ENCODE measurements around the gene ZNF429. TPM values are rescaled to one million over a fixed set of nuclear protein-coding genes. Genes with fewer than 3 reads are reported as not detected.
"Not testable (repeated sequence)": the region's sequence is repeated elsewhere in the genome, so short reads cannot be mapped to it uniquely, and the experiment has no call there.

Gene ZNF429
- total and polyA plus RNA-seq, 5 experiments from 2014 or later: 23.0 to 37.8 (median 30.9) TPM

DNA sequence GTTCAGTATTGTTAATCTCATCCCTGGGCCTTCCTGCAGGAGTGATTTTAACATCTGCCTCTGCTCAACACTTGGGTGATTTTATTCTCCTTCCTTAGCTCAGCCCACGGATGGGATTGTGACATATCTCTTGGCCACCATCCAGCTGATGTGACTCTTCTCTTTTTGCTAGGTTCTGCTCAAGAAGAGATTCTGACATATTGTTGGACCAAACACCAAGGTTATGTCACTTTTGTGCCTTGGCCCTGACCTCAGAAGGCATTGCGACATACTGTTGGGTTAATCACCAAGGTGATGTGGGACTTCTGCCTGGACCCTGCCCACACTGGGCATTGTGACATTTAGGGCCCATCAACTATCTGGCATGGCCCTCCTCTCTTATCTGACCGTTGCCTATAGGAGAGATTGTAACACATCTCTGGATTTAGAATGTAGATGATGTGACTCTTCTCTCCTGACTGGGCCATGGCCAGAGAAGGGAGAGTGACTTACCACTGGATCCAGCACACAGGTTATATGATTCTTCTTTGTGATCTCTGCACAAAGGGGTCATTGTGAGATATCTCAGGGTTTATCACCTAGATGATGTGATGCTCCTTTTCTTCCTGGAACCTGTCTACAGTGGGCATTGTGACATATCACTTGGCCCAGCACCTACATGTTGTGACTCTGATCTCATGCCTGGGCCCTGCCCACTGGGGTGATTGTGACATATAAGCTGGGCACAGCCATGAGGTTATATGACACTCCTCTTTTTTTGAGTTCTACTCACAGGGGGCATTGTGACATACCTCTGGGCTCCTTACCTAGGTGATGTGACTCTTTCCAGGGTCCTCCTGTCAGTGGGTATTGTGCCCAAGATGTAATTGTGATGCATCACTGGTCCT, 88.8 kb downstream of the ZNF429 start:
- DNase-seq: no peak
- Mint-ChIP-seq H3K4me1 (peaks cover 0 to 16% (median 3%) of the 10 kb centered on the region in 4 donors), H3K27me3 (no peaks in the 10 kb centered on the region), H3K4me3 (no peak overlapping the region), H3K9me3 (peaks cover 0 to 22% (median 0%) of the 10 kb centered on the region in 9 donors), H3K27ac (peak overlapping the region in 3 of 10 donors; percentile 23 to 58 (median 47)), H3K36me3 (peaks cover 0 to 6% (median 3%) of the 10 kb centered on the region in 3 donors)
- no peak for ATAC-seq
- POLR2A ChIA-PET: no interaction called here

DNA sequence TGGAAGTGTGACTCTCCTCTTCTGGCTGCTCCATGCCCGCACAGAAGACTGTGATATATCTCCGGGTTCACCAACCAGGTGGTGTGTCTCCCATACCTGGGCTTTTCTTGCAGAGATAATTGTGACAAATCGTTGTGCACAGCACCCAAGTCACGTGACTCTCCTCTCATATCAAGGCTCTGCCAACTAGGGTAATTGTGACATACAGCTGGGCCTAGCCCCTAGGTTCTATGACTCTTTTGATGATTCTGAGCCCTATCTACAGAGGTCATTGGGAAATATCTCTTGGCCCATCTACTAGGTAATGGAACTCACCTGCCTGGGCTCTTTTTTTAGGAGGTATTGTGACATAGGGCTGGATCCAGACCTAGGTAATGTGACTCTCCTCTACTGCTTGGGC, 89.8 kb downstream of the ZNF429 start:
- Mint-ChIP-seq H3K36me3 (peaks cover 0 to 8% (median 4%) of the 10 kb centered on the region in 3 donors), H3K4me3 (no peak overlapping the region), H3K27me3 (no peaks in the 10 kb centered on the region), H3K4me1 (peaks cover 0 to 10% (median 2%) of the 10 kb centered on the region in 4 donors), H3K27ac (no peak overlapping the region), H3K9me3 (peaks cover 0 to 14% (median 0%) of the 10 kb centered on the region in 9 donors)
- ATAC-seq (no peak), DNase-seq (no peak)
- POLR2A ChIA-PET: no interaction called here

GRCh38 chr19:21602082-21602658, 96.8 kb downstream of the ZNF429 start:
- peaks cover 0 to 8% (median 2%) of the 10 kb centered on the region in 3 donors for H3K36me3 Mint-ChIP-seq
- no peak for DNase-seq
- peak overlapping the region in 2 of 10 donors; percentile 32 to 36 for H3K4me3 Mint-ChIP-seq
- no peak for ATAC-seq
- H3K27ac Mint-ChIP-seq: peak overlapping the region in 1 of 10 donors; percentile 97
- H3K4me1 Mint-ChIP-seq: peaks cover 19 to 32% (median 25%) of the 10 kb centered on the region in 4 donors
- POLR2A ChIA-PET: no interaction called here
- H3K9me3 Mint-ChIP-seq: peaks cover 0 to 5% (median 0%) of the 10 kb centered on the region in 9 donors
- H3K27me3 Mint-ChIP-seq: no peaks in the 10 kb centered on the region

DNA sequence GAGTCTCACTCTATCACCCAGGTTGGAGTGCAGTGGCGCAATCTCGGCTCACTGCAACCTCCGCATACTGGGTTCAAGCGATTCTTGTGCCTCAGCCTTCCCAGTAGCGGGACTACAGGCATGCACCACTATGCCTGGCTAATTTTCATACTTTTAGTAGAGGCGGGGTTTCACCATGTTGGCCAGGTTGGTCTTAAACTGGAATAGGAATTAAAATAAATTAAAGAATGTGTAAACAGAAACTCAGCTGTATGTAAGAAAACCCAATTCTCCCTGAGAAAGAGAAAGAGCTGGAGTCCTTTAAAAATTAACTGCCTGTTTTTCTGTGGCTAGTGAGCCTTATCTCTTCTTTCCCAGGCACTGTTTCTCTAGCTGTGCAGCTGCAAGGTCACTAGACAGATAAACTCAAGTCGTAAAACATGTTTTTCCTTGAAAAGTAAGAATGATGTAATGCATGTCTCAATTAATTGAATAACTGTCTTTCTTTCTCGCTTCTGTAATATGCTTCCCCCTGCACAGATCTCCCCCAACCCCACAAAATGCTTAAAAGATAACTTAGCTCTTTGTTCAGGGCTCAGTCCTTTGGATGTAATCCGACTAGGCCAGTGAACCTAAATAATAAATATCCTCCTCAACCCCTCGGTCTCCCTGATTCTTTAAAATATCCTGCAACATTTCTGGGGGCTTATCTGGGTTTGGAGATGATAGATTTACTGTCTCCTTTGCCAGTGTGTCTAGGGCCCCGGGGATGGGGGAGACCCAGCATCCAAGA, 97.4 kb downstream of the ZNF429 start:
- POLR2A ChIA-PET: interaction anchor here (0.7 to 1.0 kb wide), 2 partner anchors 33 to 201 kb away, joined by 3 to 5 read pairs; no protein-coding TSS in a partner anchor
- ATAC-seq, H3K27me3 Mint-ChIP-seq, H3K9me3 Mint-ChIP-seq, H3K36me3 Mint-ChIP-seq, DNase-seq: not testable (repeated sequence)
- Mint-ChIP-seq H3K27ac (peak overlapping the region in 7 of 10 donors; percentile 94 to 97 (median 96)), H3K4me3 (peak overlapping the region in 5 of 10 donors; percentile 32 to 93 (median 88)), H3K4me1 (peaks cover 19 to 32% (median 25%) of the 10 kb centered on the region in 4 donors)

DNA sequence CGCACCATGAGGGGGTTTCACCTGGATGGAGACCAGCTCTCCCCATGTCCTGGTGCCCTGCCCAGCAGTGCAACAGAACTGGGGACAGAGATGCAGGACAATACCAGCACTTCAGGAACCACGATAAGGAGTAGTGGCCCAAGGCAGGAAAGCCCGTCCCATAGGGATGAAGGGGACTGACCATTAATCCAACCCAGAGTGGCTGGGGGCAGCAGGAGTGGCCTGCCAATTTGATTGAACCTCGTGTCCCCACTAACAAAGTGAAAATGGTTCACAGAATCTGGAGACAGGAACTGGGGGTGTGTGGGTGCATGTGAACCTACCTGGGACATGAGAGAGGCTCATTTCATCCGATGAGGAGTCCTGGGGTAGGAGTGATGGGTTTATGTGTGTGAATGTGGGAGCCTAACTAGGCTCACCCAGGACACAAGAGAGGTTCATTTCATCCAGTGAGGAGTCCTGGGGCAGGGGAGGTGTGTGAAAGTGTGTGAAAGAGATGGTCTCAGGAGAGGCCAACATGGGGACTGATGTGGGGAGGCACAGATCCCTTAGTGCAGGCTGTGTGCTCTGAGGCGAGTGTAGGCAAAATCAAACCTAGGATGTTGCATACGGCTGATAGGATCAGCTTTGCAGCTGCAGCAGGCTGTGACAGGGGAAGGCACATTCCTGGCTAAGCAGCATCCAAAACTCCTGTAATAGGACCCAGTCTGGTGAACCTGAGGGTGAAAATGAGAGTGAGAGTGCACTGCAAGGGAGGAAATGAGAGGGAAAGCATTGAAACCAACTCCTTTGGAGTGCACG, 98.2 kb downstream of the ZNF429 start:
- H3K9me3 Mint-ChIP-seq: peaks cover 0 to 5% (median 0%) of the 10 kb centered on the region in 9 donors
- H3K4me1 Mint-ChIP-seq: peaks cover 19 to 32% (median 25%) of the 10 kb centered on the region in 4 donors
- peaks cover 0 to 4% (median 2%) of the 10 kb centered on the region in 3 donors for H3K36me3 Mint-ChIP-seq
- ATAC-seq (peak in 1 of 2 donors; percentile 53), DNase-seq (no peak)
- peak overlapping the region; percentile 93 to 97 (median 96) for H3K27ac Mint-ChIP-seq
- POLR2A ChIA-PET: interaction anchor here (0.6 to 1.8 kb wide), 4 partner anchors 34 to 291 kb away, joined by 4 to 19 read pairs (median 7); partner anchors contain the start of gene ZNF429
- peak overlapping the region; percentile 87 to 97 (median 91) for H3K4me3 Mint-ChIP-seq
- H3K27me3 Mint-ChIP-seq: no peaks in the 10 kb centered on the region

GRCh38 chr19:21604351-21604926, 99.0 kb downstream of the ZNF429 start:
- DNase-seq (peak in 4 of 10 donors; percentile 5 to 50 (median 42)), ATAC-seq (peak; percentile 83 to 85)
- Mint-ChIP-seq H3K27me3 (no peaks in the 10 kb centered on the region), H3K4me1 (peaks cover 19 to 30% (median 25%) of the 10 kb centered on the region in 4 donors), H3K27ac (peak overlapping the region; percentile 93 to 97 (median 96)), H3K9me3 (peaks cover 0 to 5% (median 0%) of the 10 kb centered on the region in 9 donors), H3K4me3 (peak overlapping the region; percentile 87 to 97 (median 91)), H3K36me3 (no peaks in the 10 kb centered on the region)
- POLR2A ChIA-PET: interaction anchor here (0.6 to 1.8 kb wide), 6 partner anchors 18 to 290 kb away, joined by 3 to 19 read pairs (median 6); partner anchors contain the start of gene ZNF429

Other genes starting within 250 kb of the ZNF429 start
- gene ZNF708, start 176.2 kb upstream of the ZNF429 start, total RNA-seq: 10 to 100 TPM; 45.6 to 47.8 TPM
- gene ZNF708, start 176.2 kb upstream of the ZNF429 start, polyA plus RNA-seq: 10 to 100 TPM; 11.8 to 15.1 (median 14.0) TPM
- 10 to 100 TPM in 1 of 2 experiments, 1 to 10 TPM in 1; 9.8 to 12.4 TPM for gene ZNF738, start 146.6 kb upstream of the ZNF429 start, total RNA-seq
- gene ZNF738, start 146.6 kb upstream of the ZNF429 start, polyA plus RNA-seq: 1 to 10 TPM; 3.9 to 4.1 (median 3.9) TPM
- 10 to 100 TPM; 73.3 to 80.4 TPM for gene ZNF493, start 108.5 kb upstream of the ZNF429 start, total RNA-seq
- 10 to 100 TPM; 20.4 to 28.1 (median 24.7) TPM for gene ZNF493, start 108.5 kb upstream of the ZNF429 start, polyA plus RNA-seq